Activated naive CD4-positive, alpha-beta T cell treated with anti-CD3 and anti-CD28 coated beads, Interleukin-2, amount 50 U/mL, for 24 hours (primary cell): Measurements from ENCODE around the gene WDR27.

ENCODE experiments used
- H3K27ac Mint-ChIP-seq: one replicate; pipeline ENCODE4 v1.8.0; 2021; ENCODE audit warnings: mild to moderate bottlenecking, mixed read lengths
- H3K27me3 Mint-ChIP-seq: one replicate; pipeline ENCODE4 v1.8.0; 2021; ENCODE audit warnings: mixed read lengths
- H3K36me3 Mint-ChIP-seq: one replicate; pipeline ENCODE4 v1.8.0; 2021; ENCODE audit warnings: mixed read lengths
- H3K4me1 Mint-ChIP-seq: one replicate; pipeline ENCODE4 v1.8.0; 2021; ENCODE audit warnings: mixed read lengths
- H3K4me3 Mint-ChIP-seq: one replicate; pipeline ENCODE4 v1.8.0; 2021; ENCODE audit warnings: mild to moderate bottlenecking, mixed read lengths
- H3K9me3 Mint-ChIP-seq: one replicate; pipeline ENCODE4 v1.8.0; 2021; ENCODE audit warnings: mixed read lengths

The WDR27 gene

DNA sequence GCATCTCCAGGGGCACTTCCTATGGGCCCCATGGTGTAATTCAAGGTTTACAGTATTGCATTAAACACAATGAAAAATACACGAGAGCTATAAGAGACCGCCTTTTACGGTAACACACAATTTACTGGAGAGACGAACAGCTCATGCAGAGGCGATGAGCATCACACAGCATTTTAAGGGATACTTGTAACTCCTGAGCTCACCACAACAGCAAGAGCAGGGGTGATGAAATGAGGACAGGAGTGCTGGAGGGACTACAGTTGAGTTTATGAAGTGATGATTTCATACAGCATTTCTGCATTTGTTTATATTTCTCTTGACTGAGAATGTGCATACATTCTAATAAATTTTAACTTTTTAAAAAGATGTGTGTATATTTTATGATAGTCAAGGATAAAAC, 113.9 kb downstream of the WDR27 start:
- peaks cover 1% of the 10 kb centered on the region for H3K36me3 Mint-ChIP-seq
- no peaks in the 10 kb centered on the region for H3K9me3 Mint-ChIP-seq
- no peak overlapping the region for H3K4me3 Mint-ChIP-seq
- peaks cover 47% of the 10 kb centered on the region for H3K4me1 Mint-ChIP-seq
- no peak overlapping the region for H3K27ac Mint-ChIP-seq
- H3K27me3 Mint-ChIP-seq = no peaks in the 10 kb centered on the region

DNA sequence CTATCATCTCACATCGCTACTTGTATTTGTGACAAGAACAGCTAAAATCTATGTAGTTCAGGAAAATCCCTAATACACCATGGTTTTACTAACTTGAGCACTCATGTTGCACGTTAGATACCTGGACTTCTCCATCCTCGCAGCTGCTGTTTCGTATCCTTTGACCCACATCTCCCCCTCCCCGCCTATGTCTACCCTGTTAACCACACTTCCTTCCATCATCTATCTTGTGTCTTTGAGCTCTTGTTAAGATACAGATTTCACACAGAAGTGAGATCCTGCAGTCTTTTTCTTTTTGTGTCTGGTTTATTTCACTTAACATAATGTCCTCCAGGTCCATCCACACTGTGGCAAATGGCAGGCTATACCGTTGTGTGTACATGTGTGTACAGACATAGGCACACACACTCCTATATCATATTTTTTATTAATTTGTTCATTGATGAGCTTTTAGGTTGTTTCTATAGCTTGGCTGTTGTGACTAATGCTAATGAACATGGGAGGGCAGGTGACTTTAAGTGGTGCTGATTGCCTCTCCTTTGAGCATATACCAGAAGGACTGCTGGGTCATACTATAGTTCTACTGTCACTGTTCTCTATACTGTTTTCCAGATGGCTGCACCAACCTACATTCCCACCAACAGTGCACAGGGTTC, 117.8 kb downstream of the WDR27 start:
- H3K27ac Mint-ChIP-seq = no peak overlapping the region
- H3K27me3 Mint-ChIP-seq = no peaks in the 10 kb centered on the region
- peaks cover 9% of the 10 kb centered on the region for H3K36me3 Mint-ChIP-seq
- H3K9me3 Mint-ChIP-seq = no peaks in the 10 kb centered on the region
- peaks cover 25% of the 10 kb centered on the region for H3K4me1 Mint-ChIP-seq
- peak overlapping the region; percentile 9 for H3K4me3 Mint-ChIP-seq

DNA sequence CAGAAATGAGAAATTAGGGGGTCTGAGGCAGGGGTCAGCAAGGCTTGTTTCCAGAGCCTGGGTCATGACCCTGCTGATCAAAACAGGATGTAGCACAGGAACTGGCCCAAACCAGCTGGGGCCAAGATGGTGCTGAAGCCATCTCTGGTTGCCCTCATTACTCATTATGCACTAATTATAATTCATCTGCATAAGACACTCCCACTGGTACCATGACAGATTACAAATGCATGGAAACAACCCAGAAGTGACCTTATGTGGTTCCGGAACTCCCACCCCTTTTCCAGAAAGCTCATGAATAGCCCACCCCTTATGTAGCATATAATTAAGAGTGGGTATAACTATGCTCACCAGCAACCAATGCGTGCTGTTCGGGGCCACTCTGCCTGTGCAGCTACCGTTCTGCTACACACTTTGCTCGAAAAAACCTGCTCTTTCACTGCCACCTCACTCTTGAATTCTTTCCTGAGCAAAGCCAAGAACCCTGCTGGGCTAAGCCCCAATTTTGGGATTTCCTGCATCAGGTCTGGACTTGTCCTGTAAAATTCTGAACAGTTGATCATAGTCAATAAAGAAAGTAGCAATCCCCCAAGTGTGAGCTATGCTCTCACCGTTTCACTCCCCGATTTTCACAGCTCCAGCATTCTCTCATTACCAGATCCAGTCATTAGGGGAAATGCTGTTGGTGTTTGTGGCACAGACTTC, 122.3 kb downstream of the WDR27 start:
- H3K27me3 Mint-ChIP-seq = no peaks in the 10 kb centered on the region
- H3K36me3 Mint-ChIP-seq = peaks cover 14% of the 10 kb centered on the region
- H3K9me3 Mint-ChIP-seq = no peaks in the 10 kb centered on the region
- no peak overlapping the region for H3K4me3 Mint-ChIP-seq
- peaks cover 14% of the 10 kb centered on the region for H3K4me1 Mint-ChIP-seq
- no peak overlapping the region for H3K27ac Mint-ChIP-seq

DNA sequence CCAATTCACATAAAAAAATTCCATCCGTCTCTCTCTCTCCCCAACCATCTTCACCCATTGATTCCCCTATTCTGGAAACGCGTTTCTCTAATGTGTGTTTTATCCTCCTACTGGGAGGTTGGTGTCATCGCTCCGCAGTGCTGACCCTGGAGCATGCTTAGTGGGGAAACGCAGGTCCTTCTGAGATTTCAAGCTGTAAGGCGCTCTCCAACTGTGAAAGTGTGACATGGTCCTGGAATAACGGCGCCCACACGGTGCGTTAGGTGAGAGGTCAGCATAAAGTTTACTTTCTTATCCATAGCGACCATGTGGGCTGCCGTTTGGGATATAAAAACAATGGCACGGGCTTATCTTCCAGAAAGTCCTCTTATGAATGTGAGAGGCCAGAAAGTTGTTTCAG, 123.9 kb downstream of the WDR27 start:
- H3K9me3 Mint-ChIP-seq = no peaks in the 10 kb centered on the region

DNA sequence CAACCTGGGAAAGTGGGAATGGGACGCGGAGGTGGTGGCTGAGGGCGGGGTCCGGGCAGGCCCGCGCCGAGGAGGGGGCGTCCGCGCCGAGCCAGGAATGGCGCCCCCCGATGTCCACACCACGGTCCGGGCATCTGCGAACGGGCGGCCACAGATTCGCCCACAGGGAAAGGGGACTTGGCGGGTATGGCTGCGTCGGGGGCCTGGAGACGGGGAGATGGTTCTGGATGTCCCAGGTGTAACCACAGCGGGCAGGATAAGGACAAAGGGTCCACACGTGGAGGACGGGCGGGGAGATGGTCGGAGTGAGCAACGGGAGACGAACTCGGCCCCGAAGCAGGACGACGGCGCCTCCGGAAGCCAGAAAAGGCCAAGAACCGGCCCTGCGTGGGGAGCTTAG, 124.6 kb downstream of the WDR27 start:
- no peaks in the 10 kb centered on the region for H3K9me3 Mint-ChIP-seq
- no peak overlapping the region for H3K27ac Mint-ChIP-seq
- no peak overlapping the region for H3K4me3 Mint-ChIP-seq
- no peaks in the 10 kb centered on the region for H3K4me1 Mint-ChIP-seq
- peaks cover 17% of the 10 kb centered on the region for H3K36me3 Mint-ChIP-seq
- H3K27me3 Mint-ChIP-seq = no peaks in the 10 kb centered on the region

More for the DNA sequence above, 123.9 kb downstream of the WDR27 start:
- no peaks in the 10 kb centered on the region for H3K4me1 Mint-ChIP-seq
- peaks cover 16% of the 10 kb centered on the region for H3K36me3 Mint-ChIP-seq
- no peaks in the 10 kb centered on the region for H3K27me3 Mint-ChIP-seq
- no peak overlapping the region for H3K27ac Mint-ChIP-seq
- H3K4me3 Mint-ChIP-seq = no peak overlapping the region

- Mint-ChIP-seq H3K4me3 (no peak overlapping the region), H3K27ac (no peak overlapping the region), H3K9me3 (no peaks in the 10 kb centered on the region), H3K4me1 (no peaks in the 10 kb centered on the region), H3K36me3 (peaks cover 16% of the 10 kb centered on the region), H3K27me3 (no peaks in the 10 kb centered on the region)
Observed at GRCh38 chr6:169575821-169576220, 126.0 kb downstream of the WDR27 start.

DNA sequence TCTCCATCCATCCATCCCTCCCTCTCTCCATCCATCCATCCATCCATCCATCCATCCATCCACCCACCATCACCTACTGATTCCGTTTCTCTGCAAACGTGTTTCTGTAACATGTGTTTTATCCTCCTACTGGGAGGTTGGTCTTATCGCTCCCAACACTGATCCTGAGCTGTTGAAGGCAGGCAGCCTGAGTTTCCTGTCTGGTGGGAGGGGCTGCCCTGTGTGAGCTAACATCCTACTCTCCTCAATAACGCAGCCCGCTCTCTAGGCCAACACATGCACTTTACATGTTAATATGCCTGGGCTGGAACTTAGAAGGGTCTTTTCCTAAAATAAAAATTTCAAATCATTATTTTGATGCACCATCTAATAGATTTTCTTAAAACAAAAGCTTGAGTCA, 126.5 kb downstream of the WDR27 start:
- H3K4me3 Mint-ChIP-seq = no peak overlapping the region
- no peaks in the 10 kb centered on the region for H3K4me1 Mint-ChIP-seq
- peaks cover 18% of the 10 kb centered on the region for H3K36me3 Mint-ChIP-seq
- H3K27me3 Mint-ChIP-seq = no peaks in the 10 kb centered on the region
- no peak overlapping the region for H3K27ac Mint-ChIP-seq
- no peaks in the 10 kb centered on the region for H3K9me3 Mint-ChIP-seq

DNA sequence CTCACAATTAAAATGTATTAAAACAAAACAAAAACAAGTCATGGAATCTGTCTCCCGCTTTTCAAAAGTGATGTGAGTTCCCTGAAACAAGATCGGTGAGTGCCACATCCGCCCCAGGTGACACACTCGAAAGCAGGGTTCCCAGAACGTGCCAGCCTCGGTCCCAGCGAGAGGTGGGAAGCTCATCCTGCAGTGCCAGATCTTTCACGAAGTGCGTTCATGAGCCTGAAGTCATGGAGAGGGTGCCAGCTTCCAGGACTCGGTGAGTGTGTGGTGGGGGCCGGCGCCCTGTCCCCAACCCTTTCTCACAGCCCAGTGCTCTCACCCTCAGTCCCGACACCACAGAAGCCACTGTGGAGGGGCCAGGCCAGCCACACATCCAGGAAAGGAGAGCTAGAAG, 127.4 kb downstream of the WDR27 start:
- Mint-ChIP-seq H3K27ac (no peak overlapping the region), H3K4me3 (no peak overlapping the region), H3K36me3 (peaks cover 15% of the 10 kb centered on the region), H3K27me3 (no peaks in the 10 kb centered on the region), H3K9me3 (no peaks in the 10 kb centered on the region), H3K4me1 (no peaks in the 10 kb centered on the region)

DNA sequence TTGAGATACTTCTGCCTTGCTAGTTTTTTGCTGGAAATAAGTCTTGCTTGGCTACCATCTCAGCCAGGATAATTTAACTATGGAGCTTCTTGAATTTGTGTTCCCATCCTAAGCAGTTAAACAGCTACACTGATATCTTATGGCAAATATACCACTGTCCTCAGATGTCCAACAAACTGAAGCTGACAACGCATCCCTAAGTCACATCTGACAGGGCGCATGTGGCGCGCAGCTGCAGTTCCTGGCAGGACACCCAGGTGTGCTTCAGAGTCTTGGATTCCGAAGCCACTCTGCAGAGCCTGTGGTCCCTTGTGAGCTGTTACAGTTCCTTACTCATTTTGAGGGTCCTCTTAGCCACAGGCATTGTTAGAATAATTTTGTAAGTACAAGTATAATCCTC, 127.9 kb downstream of the WDR27 start:
- Mint-ChIP-seq H3K27me3 (no peaks in the 10 kb centered on the region), H3K4me1 (peaks cover 1% of the 10 kb centered on the region), H3K36me3 (peaks cover 15% of the 10 kb centered on the region), H3K9me3 (no peaks in the 10 kb centered on the region), H3K27ac (no peak overlapping the region), H3K4me3 (no peak overlapping the region)

- no peak overlapping the region for H3K27ac Mint-ChIP-seq
Observed at GRCh38 chr6:169571123-169571962, 130.5 kb downstream of the WDR27 start.

GRCh38 chr6:169568314-169569087, 133.3 kb downstream of the WDR27 start:
- H3K4me3 Mint-ChIP-seq = no peak overlapping the region

More at GRCh38 chr6:169571123-169571962, 130.5 kb downstream of the WDR27 start:
- H3K4me1 Mint-ChIP-seq = peaks cover 17% of the 10 kb centered on the region
- no peaks in the 10 kb centered on the region for H3K9me3 Mint-ChIP-seq
- no peaks in the 10 kb centered on the region for H3K27me3 Mint-ChIP-seq
- no peak overlapping the region for H3K4me3 Mint-ChIP-seq
- peaks cover 12% of the 10 kb centered on the region for H3K36me3 Mint-ChIP-seq

GRCh38 chr6:169567819-169568218, 134.0 kb downstream of the WDR27 start:
- Mint-ChIP-seq H3K27ac (no peak overlapping the region), H3K4me1 (peaks cover 17% of the 10 kb centered on the region), H3K4me3 (no peak overlapping the region), H3K27me3 (no peaks in the 10 kb centered on the region), H3K9me3 (no peaks in the 10 kb centered on the region), H3K36me3 (peaks cover 12% of the 10 kb centered on the region)

More at GRCh38 chr6:169568314-169569087, 133.3 kb downstream of the WDR27 start:
- Mint-ChIP-seq H3K27ac (no peak overlapping the region), H3K9me3 (no peaks in the 10 kb centered on the region), H3K4me1 (peaks cover 17% of the 10 kb centered on the region), H3K36me3 (peaks cover 13% of the 10 kb centered on the region), H3K27me3 (no peaks in the 10 kb centered on the region)

- H3K27ac Mint-ChIP-seq = no peak overlapping the region
- peaks cover 19% of the 10 kb centered on the region for H3K36me3 Mint-ChIP-seq
- no peaks in the 10 kb centered on the region for H3K9me3 Mint-ChIP-seq
- H3K4me3 Mint-ChIP-seq = no peak overlapping the region
- H3K27me3 Mint-ChIP-seq = peaks cover 3% of the 10 kb centered on the region
- peaks cover 17% of the 10 kb centered on the region for H3K4me1 Mint-ChIP-seq
Observed at GRCh38 chr6:169566961-169567750, 134.7 kb downstream of the WDR27 start.

DNA sequence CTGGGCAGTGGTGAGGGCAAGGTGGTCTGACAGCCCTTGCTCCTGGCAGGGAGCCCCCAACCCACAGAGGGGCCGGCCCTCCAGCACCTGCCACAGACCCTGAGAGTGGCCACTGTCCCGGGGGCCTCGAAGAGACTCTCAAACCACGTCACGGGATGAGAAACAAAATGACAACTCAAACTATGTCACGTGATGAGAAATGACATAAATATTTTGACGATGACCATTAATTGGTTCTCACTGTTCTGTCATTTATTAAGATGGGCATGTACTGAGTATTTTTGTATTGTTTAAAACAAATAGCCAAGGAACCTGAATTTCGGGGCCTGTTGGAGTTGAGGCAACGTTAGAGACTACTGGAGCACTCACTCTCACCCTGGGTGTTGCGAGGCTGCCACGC, 135.5 kb downstream of the WDR27 start:
- peaks cover 23% of the 10 kb centered on the region for H3K36me3 Mint-ChIP-seq
- H3K27me3 Mint-ChIP-seq = peaks cover 3% of the 10 kb centered on the region
- H3K4me1 Mint-ChIP-seq = peaks cover 17% of the 10 kb centered on the region
- H3K9me3 Mint-ChIP-seq = peaks cover 8% of the 10 kb centered on the region
- H3K27ac Mint-ChIP-seq = no peak overlapping the region
- no peak overlapping the region for H3K4me3 Mint-ChIP-seq
